Colon (tissue), 2 donors: ENCODE results near the gene DNAJC1.

Source experiments
- FAIRE-seq: peaks from 2 replicates; lab custom pipeline; 2012; peaks lifted over from hg19 to GRCh38; lab: Jason Lieb, UNC
- donor health status: control.
- donor health status: control.

Gene DNAJC1

DNA sequence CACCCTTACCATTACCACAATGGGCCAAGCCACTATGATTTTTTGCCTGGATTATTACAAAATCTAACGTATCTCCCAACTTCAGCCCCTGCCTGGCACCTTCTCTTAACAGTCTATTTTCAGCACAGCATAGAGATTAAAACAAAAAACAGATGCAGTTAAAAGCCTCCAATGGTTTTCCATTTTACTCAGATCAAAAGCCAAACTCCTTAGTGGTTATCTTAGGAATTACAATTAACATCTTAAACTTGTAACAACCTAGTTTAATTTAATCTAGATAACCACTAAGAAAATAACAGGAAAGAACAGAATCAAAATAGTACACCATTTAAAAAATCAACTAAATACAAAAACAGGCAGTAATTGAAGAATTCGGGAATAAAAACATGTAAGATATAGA is 43.5 kb downstream of the DNAJC1 start:
- FAIRE-seq, result no peak

DNA sequence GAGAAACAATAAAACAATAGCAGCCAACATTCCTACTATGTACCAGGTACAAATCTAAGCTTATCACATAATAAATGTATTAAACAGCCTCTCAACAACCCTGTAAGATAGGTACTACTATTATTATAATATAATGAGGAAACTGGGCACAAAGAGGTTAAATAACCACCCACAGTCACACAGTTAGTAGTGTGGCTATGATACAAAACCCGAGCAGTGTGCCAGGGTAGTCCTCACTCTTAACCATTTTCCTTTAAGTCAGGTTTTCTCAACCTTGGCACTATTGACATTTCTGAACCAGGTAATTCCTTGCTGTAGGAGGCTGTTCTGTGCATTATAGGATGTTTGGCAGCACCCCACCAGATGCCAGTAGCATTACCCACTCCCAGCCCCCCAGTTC is 48.8 kb downstream of the DNAJC1 start:
- FAIRE-seq, result no peak

DNA sequence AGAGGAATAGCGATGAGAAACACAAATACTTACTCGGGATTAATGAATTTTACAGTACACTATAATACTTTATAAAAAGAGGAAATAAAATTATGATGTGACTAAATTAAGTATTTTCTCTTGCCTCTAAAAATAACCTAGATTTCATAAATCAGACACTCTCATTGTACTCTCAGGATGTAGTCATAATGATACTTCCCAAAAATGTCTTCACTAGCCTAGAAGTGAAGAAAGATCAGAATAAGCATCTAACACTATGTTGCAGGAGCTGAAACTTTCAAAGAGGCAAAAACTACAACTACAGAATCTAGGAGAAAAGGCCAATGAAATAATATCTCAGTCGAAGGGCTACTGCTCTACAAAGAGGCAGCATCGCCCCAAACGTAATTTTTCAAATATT is 49.4 kb downstream of the DNAJC1 start:
- FAIRE-seq, result no peak

DNA sequence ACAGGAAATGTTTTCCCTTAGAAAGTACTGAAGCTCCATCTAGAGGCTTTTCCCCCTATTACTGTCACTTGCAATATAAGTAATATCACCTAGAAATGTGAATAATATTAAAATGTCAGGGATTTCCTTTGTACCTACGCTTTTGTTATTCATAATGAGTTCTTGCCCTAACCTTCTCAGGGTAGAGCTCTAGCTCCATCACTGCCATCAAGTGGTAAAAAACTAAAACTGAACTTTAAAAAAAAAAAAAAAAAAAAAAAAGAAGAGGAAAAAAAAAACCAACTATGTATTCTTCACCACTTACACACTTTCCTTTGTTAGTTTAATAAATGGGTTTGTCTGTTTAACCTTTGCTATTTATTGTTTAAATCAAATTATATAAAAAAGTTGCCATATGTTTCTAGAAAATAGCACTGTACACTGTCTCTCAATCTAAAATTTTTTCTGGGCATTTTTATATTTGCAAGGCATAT is 49.9 kb downstream of the DNAJC1 start:
- FAIRE-seq, result peak; percentile 96

DNA sequence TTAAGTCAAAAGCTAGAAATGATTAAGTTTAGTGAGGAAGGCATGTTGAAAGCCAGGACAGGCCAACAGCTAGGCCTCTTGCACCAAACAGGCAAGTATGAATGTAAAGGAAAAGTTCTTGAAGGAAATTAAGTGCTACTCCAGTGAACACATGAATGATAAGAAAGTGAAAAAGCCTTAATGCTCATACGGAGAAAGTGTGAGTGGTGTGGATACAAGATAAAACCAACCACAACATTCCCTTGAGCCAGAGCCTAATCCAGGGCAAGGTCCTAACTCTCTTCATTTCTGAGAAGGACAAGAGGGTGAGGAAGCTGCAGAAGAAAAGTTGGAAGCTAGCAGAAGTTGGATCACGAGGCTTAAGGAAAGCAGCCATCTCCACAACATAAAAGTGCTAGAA is 53.0 kb downstream of the DNAJC1 start:
- no peak for FAIRE-seq

DNA sequence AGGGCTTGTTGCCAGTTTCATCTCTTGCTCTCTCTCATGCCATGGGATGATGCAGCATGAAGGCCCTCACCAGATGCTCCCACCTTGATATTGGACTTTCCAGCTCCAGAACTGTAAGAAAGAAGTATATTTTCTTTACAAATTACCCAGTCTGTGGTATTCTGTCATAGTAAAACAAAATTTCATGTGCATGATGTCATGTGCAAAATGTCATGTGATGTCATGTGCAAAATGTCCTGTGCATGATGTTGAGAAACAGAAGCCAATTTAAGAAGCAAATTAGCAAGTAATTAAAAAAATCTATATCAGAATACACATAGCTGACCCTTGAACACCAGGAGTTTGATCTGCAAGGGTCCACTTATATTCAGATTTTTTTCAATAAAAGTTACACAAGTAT is 56.6 kb downstream of the DNAJC1 start:
- no peak for FAIRE-seq

DNA sequence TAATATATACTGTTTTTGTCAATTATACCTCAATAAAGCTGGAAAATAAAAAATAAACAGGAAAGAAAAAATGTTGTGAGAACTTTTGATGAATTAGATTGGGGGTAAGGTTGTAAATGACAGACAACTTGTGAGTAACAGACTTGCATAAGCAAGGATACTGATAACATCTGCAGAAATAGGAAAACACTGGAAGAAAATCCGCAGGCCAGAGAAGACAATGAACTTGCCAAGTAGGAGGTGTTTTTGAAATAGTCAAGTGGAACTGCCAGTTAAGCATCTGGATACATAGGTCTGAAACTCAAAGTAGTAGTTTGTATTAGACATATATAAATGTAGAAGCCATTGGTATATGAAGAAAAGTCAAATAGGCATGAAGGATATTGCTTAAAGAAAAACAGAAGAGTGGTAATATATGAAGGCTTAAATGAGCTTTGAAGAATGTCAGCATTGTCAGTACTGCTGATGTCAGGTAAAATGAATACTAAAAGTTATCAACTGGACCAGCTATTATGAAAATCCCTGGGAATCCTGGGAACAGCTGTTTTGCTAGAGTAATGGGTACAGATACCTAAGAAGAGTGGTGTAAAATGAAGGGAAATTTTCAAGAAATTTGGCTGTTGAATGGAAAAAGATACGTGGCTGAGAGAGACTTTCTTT is 58.7 kb downstream of the DNAJC1 start:
- no peak for FAIRE-seq

DNA sequence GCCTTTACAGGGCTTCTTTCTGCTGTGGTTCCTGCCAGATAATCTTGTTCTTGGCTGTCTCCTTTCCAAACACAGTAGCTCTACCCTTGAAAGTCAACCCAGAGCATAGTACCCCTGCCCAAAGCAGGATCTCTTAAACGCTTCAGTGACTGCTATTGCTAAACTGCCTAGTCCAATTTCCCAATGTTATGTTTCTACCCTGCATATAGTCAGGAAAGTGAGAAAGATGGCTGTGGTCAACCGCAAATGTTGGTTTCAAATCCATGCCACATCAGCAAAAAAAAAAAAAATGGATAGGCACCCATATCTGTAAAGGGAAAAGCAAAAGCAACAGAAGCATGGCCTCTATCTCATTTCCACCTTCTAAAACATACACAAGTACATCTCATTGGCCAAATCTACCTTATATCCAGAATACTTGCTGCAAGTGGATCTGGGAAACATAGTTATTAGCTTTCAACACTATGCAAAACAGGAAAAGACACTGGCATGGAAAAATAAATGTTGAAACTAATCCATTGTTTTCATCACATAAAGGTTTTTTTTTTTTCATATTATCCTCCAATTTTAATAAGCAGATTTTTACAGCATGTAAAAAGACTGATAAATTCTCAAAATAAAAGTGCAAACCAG is 59.8 kb downstream of the DNAJC1 start:
- FAIRE-seq, result no peak

DNA sequence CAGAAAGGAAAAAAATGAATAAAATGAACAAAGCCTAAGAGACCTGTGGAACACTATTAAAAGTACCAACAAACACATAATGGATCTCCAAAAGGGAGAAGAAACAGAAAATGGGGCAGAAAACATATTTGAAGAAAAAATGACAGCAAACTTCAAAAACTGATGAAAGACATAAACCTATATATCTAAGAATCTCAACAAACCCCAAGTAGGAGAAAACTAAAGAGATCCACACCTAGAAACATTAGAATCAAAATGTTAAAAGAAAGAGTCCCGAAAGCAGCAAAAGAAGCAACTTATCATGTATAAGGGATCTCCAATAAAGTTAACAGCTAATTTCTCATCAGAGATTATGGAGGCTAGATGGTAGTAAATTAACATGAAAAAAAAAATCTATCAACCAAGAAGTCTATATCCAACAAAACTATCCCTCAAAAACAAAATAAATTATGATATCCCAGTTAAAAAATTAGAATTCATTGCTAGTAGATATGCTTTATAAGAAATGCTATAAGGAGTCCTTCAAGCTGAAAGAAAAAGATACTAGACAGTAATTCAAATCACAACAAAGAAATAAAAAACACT is 68.0 kb downstream of the DNAJC1 start:
- no peak for FAIRE-seq

DNA sequence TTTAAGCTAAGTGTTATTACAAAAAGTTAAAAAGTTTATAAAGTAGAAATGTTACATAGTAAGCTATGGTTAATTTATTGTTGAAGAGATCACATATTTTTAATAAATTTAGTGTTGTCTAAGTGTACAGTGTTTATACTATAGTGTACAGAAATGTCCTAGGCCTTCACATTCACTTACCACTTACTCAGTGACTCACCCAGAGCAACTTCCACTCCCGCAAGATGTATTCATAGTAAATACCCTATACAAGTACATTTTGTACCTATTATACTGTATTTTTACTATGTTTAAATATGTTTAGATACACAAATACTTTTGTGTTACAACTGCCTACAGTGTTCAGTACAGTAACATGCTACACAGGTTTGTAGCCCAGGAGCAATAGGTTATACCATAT is 69.2 kb downstream of the DNAJC1 start:
- FAIRE-seq, result no peak

DNA sequence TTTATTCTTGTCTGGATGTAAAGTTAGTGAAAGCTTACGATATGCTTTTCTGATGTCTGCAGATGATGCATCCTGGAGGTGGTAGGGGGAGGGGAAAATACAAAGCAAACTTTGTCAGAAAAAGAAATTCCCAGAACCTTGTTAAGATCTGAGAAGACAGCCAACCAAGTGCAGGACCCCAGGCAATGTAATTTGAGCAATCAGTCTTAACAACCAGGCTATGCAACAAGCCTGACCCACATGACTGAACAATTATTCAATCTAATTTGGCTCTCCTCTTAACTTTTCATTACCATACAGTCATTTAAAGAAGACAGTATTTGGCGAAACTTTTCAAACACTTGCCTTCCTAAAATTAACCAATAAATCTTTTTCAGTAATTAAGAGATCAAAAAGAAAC is 74.5 kb downstream of the DNAJC1 start:
- no peak for FAIRE-seq

DNA sequence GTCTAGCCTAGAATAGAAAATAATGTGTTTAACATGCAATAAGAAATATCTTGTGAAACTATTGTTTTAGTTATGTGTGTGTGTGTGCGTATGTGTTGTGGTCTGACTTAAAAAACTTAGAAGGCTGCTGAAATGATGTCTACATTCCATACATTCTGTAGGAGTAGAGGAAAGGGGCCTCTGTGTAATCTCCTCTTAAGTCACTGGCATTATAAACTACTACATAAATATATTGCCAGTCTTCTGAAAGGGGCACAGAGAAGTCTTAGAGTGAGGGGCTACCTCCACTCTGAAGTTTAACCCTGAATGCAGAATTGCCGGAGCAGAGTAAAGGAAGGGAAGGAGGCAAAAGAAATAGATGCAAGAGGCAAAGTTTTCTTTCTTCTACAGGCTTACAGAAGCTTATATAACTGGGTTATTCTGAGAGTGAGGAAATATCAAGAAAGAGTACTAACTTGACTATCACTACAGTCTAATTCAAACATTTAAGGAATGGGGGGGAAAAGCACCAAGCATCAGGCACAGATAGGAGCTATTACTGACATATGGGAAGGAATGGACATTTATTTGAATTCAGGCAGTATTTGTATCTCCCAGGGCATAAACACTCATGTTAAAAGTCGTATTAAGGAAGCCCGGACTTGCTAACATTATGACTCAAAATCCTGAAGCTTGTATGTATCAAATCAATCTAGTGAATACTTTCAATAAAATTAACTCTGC is 75.7 kb downstream of the DNAJC1 start:
- no peak for FAIRE-seq

DNA sequence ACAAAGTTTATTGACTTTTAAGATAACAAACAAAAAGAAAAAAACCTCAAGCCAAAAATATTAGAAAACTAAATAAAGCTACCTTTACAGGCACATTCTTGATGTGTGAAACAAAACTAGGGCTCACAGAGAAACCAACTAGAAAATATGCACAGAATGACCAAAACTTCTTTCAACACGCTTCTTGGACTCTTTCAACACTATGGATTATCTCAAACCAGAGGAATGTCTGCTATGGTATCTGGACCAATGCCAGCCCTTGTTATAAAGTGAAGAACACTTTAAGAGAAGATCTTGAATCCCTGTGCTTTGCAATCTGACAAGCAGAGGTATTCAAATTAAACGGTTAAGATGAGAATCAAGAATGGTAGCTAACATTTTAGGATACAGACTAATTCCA is 76.6 kb downstream of the DNAJC1 start:
- peak; percentile 51 for FAIRE-seq

DNA sequence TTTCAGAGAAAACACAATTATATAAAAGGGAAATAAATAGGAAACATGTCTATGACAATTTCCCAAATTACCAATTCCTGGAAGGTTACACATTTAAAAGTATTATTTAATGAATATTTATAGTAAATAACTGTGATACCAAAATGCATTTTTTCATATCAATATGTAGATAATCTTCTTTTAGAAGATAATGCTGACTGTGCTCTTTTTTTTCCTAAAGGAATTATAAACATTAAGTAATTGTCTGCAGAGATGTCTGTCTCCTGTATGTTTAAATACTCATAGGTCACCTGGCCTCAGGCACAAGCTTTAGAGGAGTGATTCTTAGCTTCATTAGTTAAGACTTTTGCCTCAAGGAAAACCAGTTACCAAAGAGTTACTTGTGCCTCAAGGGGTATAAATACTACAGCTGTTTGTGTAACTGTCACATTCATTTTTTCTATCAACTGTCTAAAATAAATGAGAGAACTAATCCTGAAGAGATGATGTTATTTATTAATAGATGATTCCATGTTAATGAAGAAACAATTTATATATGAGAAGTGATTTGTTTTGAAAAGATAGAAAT is 77.1 kb downstream of the DNAJC1 start:
- FAIRE-seq, result no peak

DNA sequence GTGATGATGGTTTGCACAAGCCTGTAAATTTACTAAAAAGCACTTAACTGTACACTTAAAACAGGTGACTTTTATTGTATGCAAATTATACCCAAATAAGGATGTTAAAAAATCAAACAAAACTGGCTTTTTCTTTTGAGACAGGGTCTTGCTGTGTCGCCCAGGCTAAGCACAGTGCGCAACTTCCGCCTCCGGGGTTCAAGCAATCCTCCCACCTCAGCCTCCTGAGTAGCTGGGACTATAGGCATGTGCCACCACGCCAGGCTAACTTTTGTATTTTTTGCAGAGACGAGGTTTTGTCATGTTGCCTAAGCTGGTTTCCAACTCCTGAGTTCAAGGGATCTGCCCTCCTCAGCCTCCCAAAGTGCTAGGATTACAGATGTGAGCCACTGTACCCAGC is 77.7 kb downstream of the DNAJC1 start:
- no peak for FAIRE-seq

DNA sequence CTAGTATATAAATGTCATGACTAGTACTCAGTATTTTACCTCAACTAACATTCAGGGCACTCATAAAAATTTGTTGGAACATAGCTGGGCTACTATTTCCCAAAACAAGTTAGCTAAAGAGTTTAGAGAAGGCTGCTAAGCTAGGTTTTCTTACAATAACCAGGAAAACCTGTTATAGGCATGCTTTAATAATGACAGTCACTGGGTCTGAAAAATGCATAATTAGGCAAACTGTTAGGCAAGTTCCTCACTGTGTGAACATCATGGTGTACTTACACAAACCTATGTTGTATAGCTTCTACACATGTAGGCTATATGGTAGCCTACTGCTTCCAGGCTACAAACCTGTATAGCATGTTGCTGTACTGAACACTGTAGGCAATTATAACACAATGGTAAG is 79.0 kb downstream of the DNAJC1 start:
- no peak for FAIRE-seq

DNA sequence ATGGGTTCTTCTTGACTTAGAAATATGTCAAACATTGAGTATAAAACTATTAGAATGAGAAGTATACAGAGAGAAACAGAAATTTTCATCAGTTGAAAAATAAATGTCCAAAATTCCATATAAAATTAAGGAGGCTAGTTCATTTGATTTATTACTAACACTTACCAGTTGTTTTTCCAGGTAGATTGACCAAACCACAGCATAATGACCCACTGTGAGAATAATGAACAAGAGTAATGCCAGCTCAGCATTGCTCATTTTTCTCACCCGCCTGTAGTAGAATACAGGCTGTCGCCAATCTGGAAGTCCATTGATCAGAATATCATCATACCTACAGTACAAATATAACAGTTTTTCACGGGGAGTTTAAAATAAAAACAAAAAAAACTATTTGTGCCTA is 82.9 kb downstream of the DNAJC1 start:
- FAIRE-seq, result no peak

DNA sequence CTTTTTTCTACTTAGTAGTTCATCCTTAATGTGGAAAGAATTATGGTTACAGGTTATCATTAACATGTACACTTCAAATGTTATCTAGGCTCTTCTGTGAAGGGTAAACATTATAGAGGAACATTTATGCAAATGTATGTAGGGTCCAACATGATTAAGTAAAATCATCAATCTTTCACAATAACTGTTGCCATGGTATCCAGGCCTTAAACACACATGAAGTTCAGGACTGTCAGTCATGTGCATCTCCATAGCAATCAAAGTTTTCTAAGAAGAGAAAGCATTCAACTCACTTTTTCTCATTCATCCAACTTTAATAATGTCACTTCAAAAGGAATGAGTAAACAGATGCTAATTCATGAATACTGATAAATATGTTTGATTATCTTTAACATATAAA is 83.6 kb downstream of the DNAJC1 start:
- FAIRE-seq, result no peak

DNA sequence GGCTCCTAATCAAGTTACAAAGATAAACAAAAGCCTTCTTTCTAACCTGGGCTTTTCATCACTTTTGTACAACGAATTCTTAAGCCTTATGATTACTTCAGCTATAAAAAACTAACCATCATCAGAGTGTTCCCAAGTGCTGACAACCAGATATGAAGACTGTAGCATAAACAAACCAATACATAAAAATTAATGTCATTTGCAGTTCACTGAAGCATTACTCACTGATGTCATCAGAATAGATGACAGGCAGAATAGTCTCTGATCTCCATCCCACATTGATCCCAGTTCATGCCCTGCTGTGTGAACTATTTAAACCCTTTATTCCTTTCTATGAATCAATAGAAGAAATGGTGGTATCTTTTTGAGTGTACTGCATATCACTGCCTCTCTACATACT is 84.4 kb downstream of the DNAJC1 start:
- FAIRE-seq, result no peak

DNA sequence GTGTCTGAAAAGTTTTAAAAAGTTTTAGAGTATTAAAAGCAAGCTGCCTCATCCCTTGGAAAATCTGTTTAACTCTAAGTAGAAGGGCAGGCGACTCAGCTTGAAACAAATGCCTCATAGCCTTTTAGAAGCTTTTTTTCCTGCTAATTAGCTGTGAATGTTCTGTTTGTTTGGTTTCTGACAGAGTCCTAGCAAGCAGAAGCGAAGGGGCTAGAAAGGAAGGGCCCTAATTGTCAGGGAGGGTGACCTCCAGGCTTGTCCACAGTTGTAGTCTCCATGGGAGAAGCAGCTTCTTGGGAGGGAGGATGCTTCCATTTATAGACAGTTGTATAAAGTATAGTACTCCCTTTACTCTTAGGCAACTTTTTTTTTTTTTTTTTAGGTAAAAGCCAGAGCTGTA is 90.9 kb downstream of the DNAJC1 start:
- no peak for FAIRE-seq

DNA sequence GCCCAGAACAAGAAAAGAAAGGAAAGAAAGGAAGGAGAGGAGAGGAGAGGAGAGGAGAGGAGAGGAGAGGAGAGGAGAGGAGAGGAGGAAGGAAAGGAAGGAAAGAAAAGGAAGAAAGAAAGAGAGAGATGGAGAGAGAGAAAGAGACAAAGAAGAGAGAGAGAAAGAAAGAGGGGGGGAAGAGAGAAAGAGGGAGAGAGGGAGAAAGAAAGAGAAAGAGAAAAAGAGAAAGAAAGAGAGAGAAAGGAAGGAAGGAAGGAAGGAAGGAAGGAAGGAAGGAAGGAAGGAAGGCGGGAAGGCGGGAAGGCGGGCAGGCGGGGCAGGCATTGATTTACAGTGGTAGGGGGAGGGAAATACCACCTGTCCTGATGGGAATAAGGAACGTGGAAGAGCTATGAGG is 92.7 kb downstream of the DNAJC1 start:
- FAIRE-seq, result no peak

DNA sequence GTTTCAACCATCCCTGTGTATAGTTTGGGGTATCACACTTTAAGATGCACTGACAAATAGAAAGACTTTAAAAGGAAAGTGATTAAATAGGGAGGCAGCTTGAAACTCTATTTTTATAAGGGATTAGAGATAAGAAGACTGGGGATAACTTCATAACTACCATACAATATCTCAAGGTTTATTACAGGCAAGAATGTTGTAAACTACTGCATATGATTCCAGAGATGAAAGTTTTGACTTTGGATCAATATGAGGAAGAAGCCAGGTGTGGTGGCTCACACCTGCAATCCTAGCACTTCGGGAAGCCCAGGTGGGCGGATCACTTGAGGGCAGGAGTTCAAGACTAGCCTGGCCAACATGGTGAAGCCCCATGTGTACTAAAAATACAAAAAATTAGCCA is 96.1 kb downstream of the DNAJC1 start:
- FAIRE-seq, result no peak

DNA sequence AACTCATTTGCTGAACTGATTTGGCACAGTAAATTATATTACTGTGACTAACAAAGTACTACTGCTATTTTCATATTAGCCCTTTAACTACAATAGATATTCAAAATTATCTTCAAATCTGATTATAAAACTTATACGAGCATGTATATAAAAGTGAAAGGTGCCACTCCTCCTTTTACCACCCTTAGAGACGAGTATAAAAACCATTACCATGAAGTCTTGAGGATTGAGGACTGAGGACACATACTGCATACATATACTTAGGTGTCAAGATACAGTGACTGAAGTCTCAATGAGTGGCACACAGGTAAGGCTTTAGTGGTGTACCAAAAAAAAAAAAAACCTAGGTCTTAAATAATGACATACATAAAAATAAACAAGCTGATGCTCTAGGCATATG is 98.6 kb downstream of the DNAJC1 start:
- no peak for FAIRE-seq
